Left ventricle myocardium inferior (tissue), 1 donor: ENCODE data around the gene GABARAP. TPM values are rescaled to one million over a fixed set of nuclear protein-coding genes. Genes with fewer than 3 reads are reported as not detected.

Experiments
- DNase-seq: peaks from one replicate; pipeline ENCODE4 v3.0.0-alpha.2; 2020
- H3K27ac ChIP-seq: fragments of 200-600 bp; replicated peaks from 2 replicates; pipeline ENCODE4 v1.8.0; 2021
- H3K27me3 ChIP-seq: fragments of 200-600 bp; 2 replicates; pipeline ENCODE4 v1.8.0; 2021; ENCODE audit warnings: low read depth
- H3K36me3 ChIP-seq: fragments of 200-600 bp; 2 replicates; pipeline ENCODE4 v1.8.0; 2021
- H3K4me1 ChIP-seq: fragments of 200-600 bp; 2 replicates; pipeline ENCODE4 v1.8.0; 2021
- H3K4me3 ChIP-seq: fragments of 200-600 bp; 2 replicates; pipeline ENCODE4 v1.8.0; 2021; ENCODE audit warnings: mild to moderate bottlenecking, moderate library complexity
- H3K9me3 ChIP-seq: fragments of 200-600 bp; replicated peaks from 2 replicates; pipeline ENCODE4 v1.8.0; 2021
- CTCF ChIP-seq: fragments of 200-600 bp; IDR thresholded peaks from 2 replicates; pipeline ENCODE4 v1.8.0; 2021; ENCODE audit warnings: antibody characterized with exemption, mild to moderate bottlenecking, borderline replicate concordance
- intact Hi-C: fragments of 100-400 bp; cut with micrococcal nuclease; formaldehyde crosslinking; loops from one replicate; pipeline ENCODE4 v1.11.0; 2022
- total RNA-seq: library from RNA; stranded (reverse); fragmentation: NEBNext Ultra II Directional; extraction: Animal tissue kit (Norgen Biotek cat#: 25700); gene quantifications from one replicate; pipeline ENCODE4 v1.2.1, GENCODE V29; 2021
- donor health status: DM: no; HTN: yes; CAD: no; lungs with severe emphysema.

Gene GABARAP
- total RNA-seq, 1 donor from 2014 or later = 394 TPM

- H3K27ac ChIP-seq = peak overlapping the region; percentile 95
Observed at GRCh38 chr17:7284911-7285310, 42.7 kb upstream of the GABARAP start.

GRCh38 chr17:7283471-7284216 is 41.4 kb upstream of the GABARAP start:
- H3K27me3 ChIP-seq = peaks cover 49% of the 10 kb centered on the region
- peaks cover 68% of the 10 kb centered on the region for H3K4me1 ChIP-seq
- H3K4me3 ChIP-seq = peak overlapping the region; percentile 76
- no peak for DNase-seq
- H3K9me3 ChIP-seq = no peaks in the 10 kb centered on the region
- peak overlapping the region; percentile 95 for H3K27ac ChIP-seq
- intact Hi-C loops = no loop called here
- peaks cover 34% of the 10 kb centered on the region for H3K36me3 ChIP-seq
- no peak for TF ChIP-seq CTCF

More at GRCh38 chr17:7284911-7285310, 42.7 kb upstream of the GABARAP start:
- intact Hi-C loops = no loop called here
- no peak for TF ChIP-seq CTCF
- DNase-seq = no peak
- Histone ChIP-seq H3K9me3 (no peaks in the 10 kb centered on the region), H3K27me3 (peaks cover 56% of the 10 kb centered on the region), H3K36me3 (peaks cover 34% of the 10 kb centered on the region), H3K4me3 (no peak overlapping the region), H3K4me1 (peaks cover 71% of the 10 kb centered on the region)

- no peak for DNase-seq
- H3K4me3 ChIP-seq = peak overlapping the region; percentile 76
- intact Hi-C loops = no loop called here
- H3K4me1 ChIP-seq = peaks cover 63% of the 10 kb centered on the region
- peak overlapping the region; percentile 95 for H3K27ac ChIP-seq
- H3K36me3 ChIP-seq = peaks cover 34% of the 10 kb centered on the region
- peaks cover 47% of the 10 kb centered on the region for H3K27me3 ChIP-seq
- no peaks in the 10 kb centered on the region for H3K9me3 ChIP-seq
- peak; percentile 23 for TF ChIP-seq CTCF
Observed at GRCh38 chr17:7282752-7283321, 40.6 kb upstream of the GABARAP start.

- peak; percentile 87 for DNase-seq
- no peak for TF ChIP-seq CTCF
- peak overlapping the region; percentile 76 for H3K4me3 ChIP-seq
- H3K36me3 ChIP-seq = peaks cover 34% of the 10 kb centered on the region
- H3K9me3 ChIP-seq = no peaks in the 10 kb centered on the region
- H3K4me1 ChIP-seq = peaks cover 61% of the 10 kb centered on the region
- peaks cover 40% of the 10 kb centered on the region for H3K27me3 ChIP-seq
- intact Hi-C loops = no loop called here
- peak overlapping the region; percentile 95 for H3K27ac ChIP-seq
Observed at GRCh38 chr17:7281953-7282751, 39.9 kb upstream of the GABARAP start.

- Histone ChIP-seq H3K9me3 (no peaks in the 10 kb centered on the region), H3K36me3 (peaks cover 29% of the 10 kb centered on the region), H3K4me1 (peaks cover 61% of the 10 kb centered on the region), H3K27me3 (peaks cover 38% of the 10 kb centered on the region), H3K27ac (peak within 1 kb of the TSS; percentile 95), H3K4me3 (peak within 1 kb of the TSS; percentile 76)
- DNase-seq = peak; percentile 94
- TF ChIP-seq CTCF = no peak
- intact Hi-C loops = no loop called here
Observed at GRCh38 chr17:7281074-7281952, 39.1 kb upstream of the GABARAP start, which contains the start of gene SLC2A4. Gene SLC2A4 (plus strand): TSS chr17:7281718. CDS start chr17:7281935, 217 bp downstream.
